ENCODE measurements around the gene MPV17. TPM values are rescaled to one million over a fixed set of nuclear protein-coding genes. Genes with fewer than 3 reads are reported as not detected.
"Not testable (repeated sequence)": the region's sequence is repeated elsewhere in the genome, so short reads cannot be mapped to it uniquely, and the experiment has no call there.

MPV17 gene
- total RNA-seq, 6 experiments from 2014 or later: 72.5 to 89.8 (median 83.5) TPM

DNA sequence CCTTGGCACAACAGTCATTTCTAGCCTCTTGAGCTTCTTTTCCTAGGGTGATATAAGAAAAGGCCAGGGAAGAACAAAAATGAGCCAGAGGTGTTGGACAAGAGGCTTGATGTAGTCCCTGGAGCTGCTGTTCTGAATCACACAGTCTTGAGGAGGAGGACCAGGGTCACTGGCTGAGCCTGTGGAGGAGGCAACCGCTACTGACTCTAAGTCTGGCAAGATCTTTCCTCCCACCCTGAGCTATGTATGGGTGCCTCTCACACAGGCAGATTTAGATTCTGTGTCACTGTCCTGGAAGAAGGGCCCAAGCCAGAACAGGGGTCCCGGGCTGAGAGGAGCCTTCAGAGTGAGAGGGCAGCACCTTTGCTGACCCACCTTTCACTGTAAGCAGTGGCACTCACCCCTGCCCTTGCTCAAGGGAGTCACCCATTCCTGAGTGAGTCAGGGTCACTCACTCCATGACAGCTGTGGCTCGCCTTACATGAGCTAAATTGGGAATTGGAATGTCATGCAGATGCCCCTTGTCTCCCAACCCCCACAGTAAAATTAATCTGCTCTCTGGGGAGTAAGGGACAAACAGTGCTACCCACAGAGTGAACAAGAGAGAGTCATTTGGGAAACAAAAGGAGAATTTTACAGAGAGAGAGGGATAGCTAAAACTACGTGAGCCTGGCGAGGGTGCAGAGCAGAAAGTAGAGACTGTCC lies 40.9 kb downstream of the MPV17 start, which contains the start of gene TRIM54:
Gene TRIM54 (plus strand): TSS at position 575 of the 705 bp plus-strand sequence. CDS start 303 bp downstream, outside the sequence.
- no peak for DNase-seq
- H3K27ac Mint-ChIP-seq: no peak within 1 kb of the TSS
- H3K27me3 Mint-ChIP-seq (ENCODE audit: insufficient read depth): peaks cover 29% of the 10 kb centered on the region
- no peaks in the 10 kb centered on the region for H3K9me3 Mint-ChIP-seq
- peaks cover 43% of the 10 kb centered on the region for H3K4me1 Mint-ChIP-seq (ENCODE audit: low read depth)
- H3K36me3 Mint-ChIP-seq (ENCODE audit: low read depth): no peaks in the 10 kb centered on the region
- H3K4me3 Mint-ChIP-seq: no peak within 1 kb of the TSS
- TF ChIP-seq, protein P1, sequence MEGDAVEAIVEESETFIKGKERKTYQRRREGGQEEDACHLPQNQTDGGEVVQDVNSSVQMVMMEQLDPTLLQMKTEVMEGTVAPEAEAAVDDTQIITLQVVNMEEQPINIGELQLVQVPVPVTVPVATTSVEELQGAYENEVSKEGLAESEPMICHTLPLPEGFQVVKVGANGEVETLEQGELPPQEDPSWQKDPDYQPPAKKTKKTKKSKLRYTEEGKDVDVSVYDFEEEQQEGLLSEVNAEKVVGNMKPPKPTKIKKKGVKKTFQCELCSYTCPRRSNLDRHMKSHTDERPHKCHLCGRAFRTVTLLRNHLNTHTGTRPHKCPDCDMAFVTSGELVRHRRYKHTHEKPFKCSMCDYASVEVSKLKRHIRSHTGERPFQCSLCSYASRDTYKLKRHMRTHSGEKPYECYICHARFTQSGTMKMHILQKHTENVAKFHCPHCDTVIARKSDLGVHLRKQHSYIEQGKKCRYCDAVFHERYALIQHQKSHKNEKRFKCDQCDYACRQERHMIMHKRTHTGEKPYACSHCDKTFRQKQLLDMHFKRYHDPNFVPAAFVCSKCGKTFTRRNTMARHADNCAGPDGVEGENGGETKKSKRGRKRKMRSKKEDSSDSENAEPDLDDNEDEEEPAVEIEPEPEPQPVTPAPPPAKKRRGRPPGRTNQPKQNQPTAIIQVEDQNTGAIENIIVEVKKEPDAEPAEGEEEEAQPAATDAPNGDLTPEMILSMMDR (IDR thresholded peaks at IDR 0.05): no peak

DNA sequence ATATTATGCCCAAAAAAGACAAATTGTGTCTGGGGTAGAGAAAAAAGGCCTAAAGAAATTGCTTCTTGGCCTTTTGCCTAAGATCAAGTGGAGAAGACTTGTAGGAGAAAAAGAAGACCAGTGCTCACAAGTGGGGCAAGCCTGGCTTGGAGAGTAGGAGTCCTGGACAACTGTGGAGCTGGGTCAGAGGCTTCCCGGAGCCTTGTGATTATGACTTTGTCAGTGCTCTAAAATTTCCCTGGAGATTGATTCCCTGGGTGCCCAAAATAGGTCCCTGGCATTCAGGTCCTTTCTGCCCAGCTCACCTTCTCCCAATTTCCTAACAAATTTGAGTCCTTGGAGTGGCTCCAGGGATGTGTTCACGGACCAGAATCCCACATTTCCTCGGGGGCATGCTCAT lies 41.5 kb downstream of the MPV17 start:
- Mint-ChIP-seq H3K4me3 (no peak overlapping the region), H3K27ac (no peak overlapping the region), H3K9me3 (no peaks in the 10 kb centered on the region), H3K27me3 (ENCODE audit: insufficient read depth) (peaks cover 24% of the 10 kb centered on the region), H3K36me3 (ENCODE audit: low read depth) (no peaks in the 10 kb centered on the region), H3K4me1 (ENCODE audit: low read depth) (peaks cover 43% of the 10 kb centered on the region)
- TF ChIP-seq, protein P1 (IDR thresholded peaks at IDR 0.05): no peak
- no peak for DNase-seq

DNA sequence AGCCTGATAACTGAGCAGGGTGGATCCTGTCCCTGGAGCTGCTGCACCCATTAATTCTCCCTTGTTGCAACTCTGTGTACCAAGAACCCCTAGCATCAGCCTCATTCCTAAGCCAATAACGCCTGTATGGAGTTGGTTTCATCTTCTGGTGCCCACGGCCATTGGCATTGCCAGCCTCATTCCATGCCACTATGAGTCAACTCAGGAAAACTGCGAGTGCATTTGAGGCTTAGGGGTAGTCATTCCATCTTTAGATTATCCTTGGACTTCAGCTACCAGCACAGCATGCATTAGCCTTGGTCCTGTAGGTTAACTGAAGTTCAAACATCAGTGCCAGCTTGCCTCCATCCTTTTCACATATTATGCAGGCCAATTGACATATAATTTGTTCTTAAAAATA lies 42.1 kb downstream of the MPV17 start:
- no peak for DNase-seq
- H3K36me3 Mint-ChIP-seq (ENCODE audit: low read depth): no peaks in the 10 kb centered on the region
- peaks cover 43% of the 10 kb centered on the region for H3K4me1 Mint-ChIP-seq (ENCODE audit: low read depth)
- H3K27ac Mint-ChIP-seq: no peak overlapping the region
- no peaks in the 10 kb centered on the region for H3K9me3 Mint-ChIP-seq
- TF ChIP-seq, protein P1 (IDR thresholded peaks at IDR 0.05): no peak
- no peak overlapping the region for H3K4me3 Mint-ChIP-seq
- peaks cover 20% of the 10 kb centered on the region for H3K27me3 Mint-ChIP-seq (ENCODE audit: insufficient read depth)

DNA sequence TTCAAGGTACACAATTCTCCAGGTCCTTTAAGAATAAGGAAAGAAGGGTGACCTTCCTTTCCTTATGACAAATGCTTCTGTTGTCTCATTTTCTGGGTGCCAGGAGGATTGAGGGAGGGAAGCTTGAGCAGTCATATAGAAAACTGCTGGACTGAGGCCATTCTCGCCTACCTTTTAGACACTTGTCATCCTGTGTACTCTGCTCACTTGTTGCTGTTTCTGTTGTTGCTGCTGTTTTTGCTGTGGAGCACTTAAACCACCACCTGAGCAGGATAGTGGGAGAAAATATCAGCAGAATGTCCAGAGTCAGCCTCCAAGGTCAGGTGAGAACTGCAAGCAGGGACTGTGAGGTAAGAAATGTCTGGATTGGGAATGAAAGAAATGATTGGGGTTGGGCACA lies 44.9 kb downstream of the MPV17 start:
- H3K9me3 Mint-ChIP-seq: no peaks in the 10 kb centered on the region
- TF ChIP-seq, protein P1 (IDR thresholded peaks at IDR 0.05): no peak
- H3K27me3 Mint-ChIP-seq (ENCODE audit: insufficient read depth): peaks cover 13% of the 10 kb centered on the region

DNA sequence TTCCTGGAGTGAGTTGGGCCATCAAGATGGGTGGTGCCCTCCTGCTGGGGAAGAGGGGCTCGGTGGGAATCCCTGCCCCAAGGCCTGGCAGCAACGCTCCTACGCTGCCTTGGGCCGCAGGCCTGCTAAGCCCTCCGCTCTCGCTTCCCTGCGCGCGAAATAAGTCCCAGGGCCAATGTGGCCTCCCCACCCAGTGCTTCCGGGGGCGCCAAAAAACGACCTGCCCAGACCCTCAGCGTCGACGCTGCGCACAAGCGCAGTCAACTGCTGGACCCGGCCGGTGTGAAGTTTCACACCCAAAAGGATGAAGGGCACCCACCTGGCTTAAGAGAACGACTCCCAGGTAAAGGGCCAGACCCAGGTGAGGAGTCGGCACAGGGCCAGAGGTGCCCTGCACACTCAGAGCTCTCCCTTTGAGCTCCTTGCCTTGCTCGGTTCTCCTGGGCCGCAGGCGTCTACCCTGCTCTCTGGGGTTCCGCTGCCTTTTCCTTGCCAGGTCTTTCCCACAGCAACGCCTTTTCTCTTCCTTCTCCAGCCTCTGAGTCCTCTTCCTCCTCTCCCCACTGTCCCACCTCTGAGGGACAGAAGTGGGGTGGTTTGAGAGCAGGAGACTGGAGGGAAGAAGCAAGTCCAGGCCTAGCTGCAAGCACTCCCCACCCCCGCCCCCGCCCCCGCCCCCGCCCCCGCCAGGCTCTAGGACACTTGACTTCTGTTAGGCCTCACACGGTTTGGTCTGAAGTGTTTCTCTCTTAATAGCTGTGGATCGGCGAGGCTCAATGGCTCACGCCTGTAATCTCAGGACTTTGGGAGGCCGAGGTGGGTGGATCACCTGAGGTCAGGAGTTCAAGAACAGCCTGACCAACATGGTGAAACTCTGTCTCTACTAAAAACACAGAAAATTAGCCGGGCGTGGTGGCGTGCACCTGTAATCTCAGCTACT lies 47.4 kb downstream of the MPV17 start, which contains the start of gene DNAJC5G:
Gene DNAJC5G (plus strand): TSS at position 223 of the 940 bp plus-strand sequence. CDS start 1,296 bp downstream, outside the sequence.
- Mint-ChIP-seq H3K4me1 (ENCODE audit: low read depth) (peaks cover 26% of the 10 kb centered on the region), H3K9me3 (no peaks in the 10 kb centered on the region), H3K36me3 (ENCODE audit: low read depth) (no peaks in the 10 kb centered on the region), H3K4me3 (no peak within 1 kb of the TSS), H3K27me3 (ENCODE audit: insufficient read depth) (peaks cover 12% of the 10 kb centered on the region), H3K27ac (no peak within 1 kb of the TSS)
- TF ChIP-seq, protein P1 (IDR thresholded peaks at IDR 0.05): no peak
- DNase-seq: no peak

More for the DNA sequence above, 44.9 kb downstream of the MPV17 start:
- Mint-ChIP-seq H3K4me3 (no peak overlapping the region), H3K27ac (no peak overlapping the region), H3K4me1 (ENCODE audit: low read depth) (peaks cover 49% of the 10 kb centered on the region), H3K36me3 (ENCODE audit: low read depth) (no peaks in the 10 kb centered on the region)
- DNase-seq: no peak

DNA sequence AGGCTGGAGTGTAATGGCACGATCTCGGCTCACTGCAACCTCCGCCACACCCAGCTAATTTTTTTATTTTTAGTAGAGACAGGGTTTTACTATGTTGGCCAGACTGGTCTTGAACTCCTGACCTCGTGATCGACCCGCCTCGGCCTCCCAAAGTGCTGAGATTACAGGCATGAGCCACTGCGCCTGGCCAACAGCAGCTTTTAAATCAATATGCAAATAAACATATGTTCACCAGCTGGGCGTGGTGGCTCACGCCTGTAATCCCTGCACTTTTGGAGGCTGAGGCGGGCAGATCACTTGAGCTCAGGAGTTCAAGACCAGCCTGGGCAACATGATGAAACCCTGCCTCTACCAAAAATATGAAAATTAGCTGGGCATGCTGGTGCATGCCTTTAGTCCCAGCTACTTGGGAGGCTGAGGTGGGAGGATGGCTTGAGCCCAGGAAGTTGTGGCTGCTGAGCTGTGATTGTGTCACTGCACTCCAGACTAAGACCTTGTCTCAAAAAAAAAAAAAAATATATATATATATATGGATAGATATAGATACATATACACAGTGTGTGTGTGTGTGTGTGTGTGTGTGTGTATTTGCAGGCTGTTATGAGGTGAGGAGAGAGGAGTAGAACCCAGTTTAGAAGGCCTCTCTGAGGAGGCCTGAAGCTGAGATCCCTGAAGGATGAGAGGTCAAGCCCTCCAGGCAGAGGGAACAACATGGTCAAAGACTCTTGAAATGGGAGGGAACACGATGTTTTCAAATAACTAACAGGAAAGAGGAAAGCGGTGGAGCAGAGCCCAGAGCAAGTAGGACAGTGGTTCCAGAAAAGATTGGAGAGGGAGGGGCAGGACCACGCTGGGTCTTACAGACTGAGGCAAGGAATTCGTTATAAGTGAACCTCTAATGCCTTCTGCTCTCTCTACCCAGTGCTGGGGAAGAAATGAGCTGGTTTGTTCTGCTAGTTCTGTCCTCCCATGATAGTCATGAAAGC lies 50.1 kb downstream of the MPV17 start:
- H3K36me3 Mint-ChIP-seq (ENCODE audit: low read depth); H3K27ac Mint-ChIP-seq; DNase-seq; H3K9me3 Mint-ChIP-seq; H3K4me3 Mint-ChIP-seq: not testable (repeated sequence)
- peaks cover 12% of the 10 kb centered on the region for H3K27me3 Mint-ChIP-seq (ENCODE audit: insufficient read depth)
- peaks cover 16% of the 10 kb centered on the region for H3K4me1 Mint-ChIP-seq (ENCODE audit: low read depth)
